Measurements from ENCODE around the gene ATXN7L1. TPM values are rescaled to one million over a fixed set of nuclear protein-coding genes. Genes with fewer than 3 reads are reported as not detected.

Gene ATXN7L1
- total RNA-seq, 4 donors from 2014 or later = 5.9 to 21.2 (median 7.7) TPM

DNA sequence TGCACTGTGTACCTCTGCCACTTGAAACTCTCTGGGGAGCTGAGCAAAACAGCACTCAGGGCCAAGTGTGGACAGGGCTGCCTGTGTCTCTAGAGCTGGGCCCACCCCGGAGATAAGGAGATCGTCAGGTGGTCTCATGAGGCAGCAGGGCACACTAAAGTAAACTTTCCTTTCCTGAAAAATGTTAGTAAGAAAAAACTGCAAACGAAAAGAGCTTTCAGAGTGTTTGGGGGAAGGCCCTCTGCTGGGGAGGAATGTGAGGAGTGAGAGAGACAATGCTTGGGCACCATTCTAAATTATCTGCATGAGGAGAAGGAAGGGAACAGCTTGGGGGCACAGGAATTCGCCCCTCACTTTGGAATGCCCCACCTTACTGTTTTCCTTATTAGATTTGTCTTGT lies 127.7 kb downstream of the ATXN7L1 start:
- no peaks in the 10 kb centered on the region for H3K27me3 ChIP-seq
- peaks cover 0 to under 1% (median 0%) of the 10 kb centered on the region in 3 donors for H3K4me1 ChIP-seq
- H3K36me3 ChIP-seq = peaks cover 0 to 33% of the 10 kb centered on the region in 2 donors
- no peak for ATAC-seq
- WGBS, 2 donors (ENCODE audit: low coverage in 1 of 2) = 37 to 46% methylated on average over 2 to 3 of the region's 4 CpGs
- TF ChIP-seq POLR2AphosphoS5 (IDR thresholded peaks at IDR 0.05) (no peak), POLR2A (IDR thresholded peaks at IDR 0.05) (no peak), EP300 (IDR thresholded peaks at IDR 0.05) (no peak)
- no peak overlapping the region for H3K4me3 ChIP-seq
- no peak overlapping the region for H3K27ac ChIP-seq
- H3K9me3 ChIP-seq = no peaks in the 10 kb centered on the region

DNA sequence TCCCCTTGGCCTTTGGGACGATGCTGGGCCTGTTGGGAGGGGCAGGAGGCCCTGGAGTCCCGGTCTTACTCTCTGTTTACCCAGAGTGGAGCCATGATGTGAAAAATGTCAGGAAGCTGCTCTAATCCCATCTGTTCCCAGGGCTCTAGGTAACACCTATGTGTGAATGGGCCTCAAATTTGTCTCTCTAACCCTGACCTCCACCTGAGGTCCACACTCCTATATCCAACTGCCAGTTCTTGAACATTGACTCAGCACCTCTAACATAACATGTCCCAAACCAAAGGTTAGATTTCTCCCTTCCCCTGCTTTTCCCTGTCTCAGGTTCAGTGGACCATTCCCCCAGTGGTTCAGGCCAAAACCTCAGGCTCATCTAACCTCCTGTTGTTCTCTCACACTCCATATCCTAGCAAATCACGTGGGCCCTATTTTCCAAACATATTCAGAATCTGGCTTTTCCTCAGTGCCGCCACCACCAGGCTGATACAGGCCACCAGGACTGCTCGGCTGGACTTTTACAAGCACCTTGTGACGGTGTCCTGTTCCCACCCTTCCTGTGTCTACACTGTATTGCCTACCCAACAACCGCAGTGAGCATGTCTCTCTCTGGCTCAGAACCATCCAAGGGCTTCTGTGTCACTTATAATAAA lies 130.6 kb downstream of the ATXN7L1 start:
- no peak overlapping the region for H3K4me3 ChIP-seq
- H3K27me3 ChIP-seq = no peaks in the 10 kb centered on the region
- WGBS, 2 donors (ENCODE audit: low coverage in 1 of 2) = 88 to 94% methylated on average over 3 to 5 of the region's 7 CpGs
- H3K27ac ChIP-seq = no peak overlapping the region
- H3K4me1 ChIP-seq = peaks cover 0 to 16% (median 5%) of the 10 kb centered on the region in 3 donors
- H3K36me3 ChIP-seq = peaks cover 0 to 20% of the 10 kb centered on the region in 2 donors
- H3K9me3 ChIP-seq = no peaks in the 10 kb centered on the region
- TF ChIP-seq POLR2AphosphoS5 (IDR thresholded peaks at IDR 0.05) = no peak
- TF ChIP-seq EP300 (IDR thresholded peaks at IDR 0.05) = no peak
- TF ChIP-seq, protein P1, sequence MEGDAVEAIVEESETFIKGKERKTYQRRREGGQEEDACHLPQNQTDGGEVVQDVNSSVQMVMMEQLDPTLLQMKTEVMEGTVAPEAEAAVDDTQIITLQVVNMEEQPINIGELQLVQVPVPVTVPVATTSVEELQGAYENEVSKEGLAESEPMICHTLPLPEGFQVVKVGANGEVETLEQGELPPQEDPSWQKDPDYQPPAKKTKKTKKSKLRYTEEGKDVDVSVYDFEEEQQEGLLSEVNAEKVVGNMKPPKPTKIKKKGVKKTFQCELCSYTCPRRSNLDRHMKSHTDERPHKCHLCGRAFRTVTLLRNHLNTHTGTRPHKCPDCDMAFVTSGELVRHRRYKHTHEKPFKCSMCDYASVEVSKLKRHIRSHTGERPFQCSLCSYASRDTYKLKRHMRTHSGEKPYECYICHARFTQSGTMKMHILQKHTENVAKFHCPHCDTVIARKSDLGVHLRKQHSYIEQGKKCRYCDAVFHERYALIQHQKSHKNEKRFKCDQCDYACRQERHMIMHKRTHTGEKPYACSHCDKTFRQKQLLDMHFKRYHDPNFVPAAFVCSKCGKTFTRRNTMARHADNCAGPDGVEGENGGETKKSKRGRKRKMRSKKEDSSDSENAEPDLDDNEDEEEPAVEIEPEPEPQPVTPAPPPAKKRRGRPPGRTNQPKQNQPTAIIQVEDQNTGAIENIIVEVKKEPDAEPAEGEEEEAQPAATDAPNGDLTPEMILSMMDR (IDR thresholded peaks at IDR 0.05) = no peak
- no peak for TF ChIP-seq POLR2A (IDR thresholded peaks at IDR 0.05)
- no peak for ATAC-seq

DNA sequence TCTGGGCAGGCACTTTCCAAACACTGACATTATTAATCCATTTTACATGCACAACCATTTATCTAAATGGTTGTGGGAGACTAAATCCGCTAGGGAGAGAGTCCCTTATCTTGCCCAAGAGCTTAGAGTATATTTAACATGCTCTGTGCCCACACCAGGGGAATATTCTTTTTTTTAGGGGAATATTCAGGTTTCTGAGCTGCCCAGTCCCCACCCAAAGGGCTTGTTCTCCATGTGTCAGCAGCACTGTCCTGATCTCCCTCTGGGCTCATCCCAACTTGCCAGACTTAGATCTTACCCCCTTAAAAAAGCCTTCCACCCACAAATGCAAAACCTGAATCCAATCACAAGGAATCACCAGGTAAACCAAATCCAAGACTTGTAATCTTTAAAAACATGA lies 132.1 kb downstream of the ATXN7L1 start:
- 56 to 67% methylated on average over 1 of the region's 1 CpG for WGBS, 2 donors (ENCODE audit: low coverage in 1 of 2)
- Histone ChIP-seq H3K4me3 (no peak overlapping the region), H3K9me3 (no peaks in the 10 kb centered on the region), H3K27me3 (no peaks in the 10 kb centered on the region), H3K27ac (no peak overlapping the region), H3K4me1 (peaks cover 0 to 16% (median 5%) of the 10 kb centered on the region in 3 donors), H3K36me3 (peaks cover 0 to 7% of the 10 kb centered on the region in 2 donors)
- no peak for ATAC-seq
- no peak for TF ChIP-seq POLR2A (IDR thresholded peaks at IDR 0.05)
- no peak for TF ChIP-seq POLR2AphosphoS5 (IDR thresholded peaks at IDR 0.05)
- TF ChIP-seq, protein P1 (IDR thresholded peaks at IDR 0.05) = no peak
- TF ChIP-seq EP300 (IDR thresholded peaks at IDR 0.05) = no peak

DNA sequence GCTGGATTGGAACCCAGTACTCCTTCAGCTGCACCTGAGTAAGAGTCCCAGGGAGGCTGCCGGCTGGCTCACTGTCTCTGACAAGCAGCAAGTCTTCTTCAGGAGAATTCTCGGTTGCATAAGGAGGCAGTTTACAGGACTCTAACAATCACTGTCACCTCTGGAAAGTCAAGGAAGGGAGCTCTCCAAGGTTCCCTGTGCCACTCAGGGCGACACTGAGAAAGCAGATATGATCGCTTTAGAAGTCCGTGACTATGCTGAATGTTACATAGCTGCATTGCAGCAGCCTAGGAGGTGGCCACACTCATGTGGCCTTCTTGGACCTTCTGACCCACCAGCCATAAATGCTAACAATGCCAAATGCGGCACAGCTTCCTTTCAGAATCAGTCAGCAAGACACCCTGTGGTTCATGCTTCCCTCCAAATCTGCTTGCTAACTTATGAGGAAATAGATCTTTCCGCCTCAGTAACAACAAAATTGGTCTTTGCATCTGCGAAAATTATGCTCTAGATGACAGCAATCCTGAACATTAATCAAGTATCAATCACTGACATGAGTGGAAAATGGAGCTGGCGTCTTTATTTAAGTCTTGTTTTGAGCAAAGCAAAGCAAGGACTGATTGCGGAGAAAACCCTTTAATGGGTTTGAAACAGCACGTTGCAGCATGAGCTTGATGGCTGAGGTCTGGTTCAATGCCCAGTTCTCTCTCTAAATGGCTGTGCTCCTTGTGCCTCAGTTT lies 132.9 kb downstream of the ATXN7L1 start:
- Histone ChIP-seq H3K9me3 (no peaks in the 10 kb centered on the region), H3K4me1 (peaks cover 0 to 16% (median 5%) of the 10 kb centered on the region in 3 donors), H3K27ac (peak overlapping the region in 1 of 4 donors; percentile 26), H3K36me3 (peaks cover 0 to 5% of the 10 kb centered on the region in 2 donors), H3K4me3 (no peak overlapping the region), H3K27me3 (no peaks in the 10 kb centered on the region)
- ATAC-seq = peak; percentile 14
- 48 to 68% methylated on average over 5 to 10 of the region's 11 CpGs for WGBS, 2 donors (ENCODE audit: low coverage in 1 of 2)
- TF ChIP-seq EP300 (IDR thresholded peaks at IDR 0.05) (no peak), POLR2A (IDR thresholded peaks at IDR 0.05) (no peak), POLR2AphosphoS5 (IDR thresholded peaks at IDR 0.05) (no peak)
- TF ChIP-seq, protein P1 (IDR thresholded peaks at IDR 0.05) = no peak

DNA sequence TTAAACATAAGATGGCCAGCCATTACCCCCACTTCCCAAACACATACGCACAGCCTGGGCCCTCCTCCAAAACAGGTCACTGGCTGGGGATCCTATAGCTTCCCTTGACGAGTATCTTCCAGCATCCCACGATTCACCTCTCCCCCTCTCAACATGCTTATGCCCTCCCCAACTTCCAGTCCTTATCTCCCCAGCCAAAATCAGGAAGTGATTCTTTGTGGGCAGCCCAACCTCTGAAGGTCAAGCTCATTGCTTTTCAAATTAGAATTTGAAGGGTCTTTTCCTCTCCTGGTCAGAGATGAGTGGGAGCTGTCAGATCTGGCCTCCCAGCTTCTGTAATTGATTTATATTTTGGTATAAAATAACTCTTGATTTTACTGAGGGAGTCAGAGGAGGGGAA lies 133.6 kb downstream of the ATXN7L1 start:
- ATAC-seq = no peak
- Histone ChIP-seq H3K9me3 (no peaks in the 10 kb centered on the region), H3K4me3 (no peak overlapping the region), H3K36me3 (no peaks in the 10 kb centered on the region), H3K27ac (peak overlapping the region in 1 of 4 donors; percentile 26), H3K4me1 (peaks cover 0 to 16% (median 5%) of the 10 kb centered on the region in 3 donors), H3K27me3 (no peaks in the 10 kb centered on the region)
- 19 to 37% methylated on average over 3 of the region's 3 CpGs for WGBS, 2 donors (ENCODE audit: low coverage in 1 of 2)
- TF ChIP-seq POLR2AphosphoS5 (IDR thresholded peaks at IDR 0.05) (no peak), EP300 (IDR thresholded peaks at IDR 0.05) (no peak), POLR2A (IDR thresholded peaks at IDR 0.05) (no peak)
- TF ChIP-seq, protein P1 (IDR thresholded peaks at IDR 0.05) = no peak

Data from gastroesophageal sphincter (tissue), 4 donors.